ENCODE measurements around the gene NIPBL.

GRCh38 chr5:36854402-36855140, 22.0 kb upstream of the NIPBL start:
- no peak for TF ChIP-seq FOXK2 (IDR thresholded peaks at IDR 0.05)
- TF ChIP-seq ARNT (IDR thresholded peaks at IDR 0.05): no peak
- TF ChIP-seq BHLHE40 (IDR thresholded peaks at IDR 0.05; ENCODE audit: borderline replicate concordance): no peak
- TF ChIP-seq FOXA1 (IDR thresholded peaks at IDR 0.05): no peak
- no peak for TF ChIP-seq TARDBP (IDR thresholded peaks at IDR 0.05)
- TF ChIP-seq ELF4 (IDR thresholded peaks at IDR 0.05): no peak
- TF ChIP-seq SP1 (IDR thresholded peaks at IDR 0.05): no peak
- TF ChIP-seq SUZ12 (IDR thresholded peaks at IDR 0.05): no peak
- no peak for TF ChIP-seq PKNOX1 (IDR thresholded peaks at IDR 0.05)
- no peak for TF ChIP-seq CTBP1 (IDR thresholded peaks at IDR 0.05; ENCODE audit: borderline replicate concordance)
- TF ChIP-seq NFRKB (IDR thresholded peaks at IDR 0.05): no peak

All from HEK293T (cell line).